Endothelial cell of umbilical vein (primary cell): ENCODE data around the gene ANAPC7. TPM values are rescaled to one million over a fixed set of nuclear protein-coding genes. Genes with fewer than 3 reads are reported as not detected.

Source experiments
- BruUV-seq: library from RNA; stranded (reverse); fragments of 400-500 nt; replicated peaks from 2 replicates; lab custom pipeline; 2021; lab: Mats Ljungman, UMichigan
- CTCF ChIA-PET: fragments of 300-600, 350-600 bp; sonication (Branson Sonifier 250); formaldehyde crosslinking; loops from one replicate; lab custom pipeline; 2021; ENCODE audit warnings: antibody characterized with exemption, inconsistent platforms; lab: Charles Lee
- POLR2A ChIA-PET: fragments of 300-600, 350-600 bp; sonication (Branson Sonifier 250); formaldehyde crosslinking; loops from one replicate; lab custom pipeline; 2021; ENCODE audit warnings: antibody characterized with exemption, inconsistent platforms; lab: Charles Lee
- DNase-seq: peaks from one replicate; pipeline ENCODE4 v3.0.0-alpha.2; 2011; ENCODE audit warnings: low read depth, low spot score
- FAIRE-seq: peaks from 2 replicates; lab custom pipeline; 2011; peaks lifted over from hg19 to GRCh38; lab: Jason Lieb, UNC
- H2AFZ ChIP-seq: 2 replicates; pipeline ENCODE4 v1.6.0; 2012; ENCODE audit warnings: low read depth, low read length, control low read depth, inconsistent platforms
- H3K27ac ChIP-seq: 2 replicates; pipeline ENCODE4 v1.5.1; 2011; ENCODE audit warnings: low read depth, mild to moderate bottlenecking, control low read depth, low read length, moderate library complexity; ENCODE audit not compliant: insufficient read depth
- H3K27me3 ChIP-seq, 2 experiments: 2 replicates each; pipeline versions ENCODE4 v1.6.0 to v1.6.1; 2011; ENCODE audit warnings: low read length in 2 of 2, mixed read lengths in 1 of 2; ENCODE audit not compliant: control insufficient read depth in 2 of 2, insufficient read depth in 2 of 2
- H3K36me3 ChIP-seq, 2 experiments: 2 replicates in 1 of 2; 3 replicates in 1 of 2; pipeline ENCODE4 v1.5.1; 2011; ENCODE audit warnings: low read length in 2 of 2, mild to moderate bottlenecking in 1 of 2, moderate library complexity in 1 of 2; ENCODE audit not compliant: control insufficient read depth in 2 of 2, insufficient read depth in 2 of 2; ENCODE audit errors: extremely low read depth in 1 of 2
- H3K4me1 ChIP-seq: 3 replicates; pipeline ENCODE4 v1.5.1; 2011; ENCODE audit warnings: mild to moderate bottlenecking, low read length; ENCODE audit not compliant: control insufficient read depth, insufficient read depth; ENCODE audit errors: extremely low read depth
- H3K4me2 ChIP-seq: 2 replicates; pipeline ENCODE4 v1.6.1; 2011; ENCODE audit warnings: low read length, control low read depth, mixed read lengths; ENCODE audit not compliant: insufficient read depth
- H3K4me3 ChIP-seq, 3 experiments: fragments of 200-600 bp in 1 of 3; sonication (generic), shearing (Covaris generic) in 1 of 3; replicated peaks in 1 of 3; 2 replicates each; pipeline ENCODE4 v1.5.1; 2011 to 2016; ENCODE audit warnings: control low read depth in 3 of 3, low read length in 3 of 3, mild to moderate bottlenecking in 2 of 3, inconsistent platforms in 1 of 3, low read depth in 1 of 3, moderate library complexity in 1 of 3; ENCODE audit not compliant: insufficient read depth in 1 of 3
- H3K79me2 ChIP-seq: 2 replicates; pipeline ENCODE4 v1.6.0; 2012; ENCODE audit warnings: low read length, inconsistent platforms; ENCODE audit not compliant: control insufficient read depth, insufficient read depth
- H3K9ac ChIP-seq: replicated peaks from 2 replicates; pipeline ENCODE3; 2011; ENCODE audit warnings: low read length, control low read depth; ENCODE audit not compliant: insufficient read depth; ENCODE audit errors: extremely low read depth
- H3K9me1 ChIP-seq: replicated peaks from 3 replicates; pipeline ENCODE4 v1.6.0; 2011; ENCODE audit warnings: mild to moderate bottlenecking, low read length; ENCODE audit not compliant: control insufficient read depth, insufficient read depth; ENCODE audit errors: extremely low read depth
- H3K9me3 ChIP-seq: replicated peaks from 2 replicates; pipeline ENCODE4 v1.5.1; 2012; ENCODE audit warnings: low read length, inconsistent platforms; ENCODE audit not compliant: control insufficient read depth, insufficient read depth
- H4K20me1 ChIP-seq: replicated peaks from 2 replicates; pipeline ENCODE3; 2011; ENCODE audit warnings: mild to moderate bottlenecking, low read length; ENCODE audit not compliant: control insufficient read depth, insufficient read depth; ENCODE audit errors: extremely low read depth
- CTCF ChIP-seq, 2 donors: IDR thresholded peaks; 1 replicate in 1 of 2; 2 replicates in 1 of 2; pipeline ENCODE4 v1.5.1; 2011; ENCODE audit warnings: low read length in 2 of 2, mild to moderate bottlenecking in 2 of 2, moderate library complexity in 2 of 2, control low read depth in 1 of 2, inconsistent platforms in 1 of 2, low read depth in 1 of 2; ENCODE audit not compliant: insufficient read depth in 1 of 2; ENCODE audit errors: extremely low read depth in 1 of 2
- EZH2 ChIP-seq: IDR thresholded peaks from 2 replicates; pipeline ENCODE4 v1.6.1; 2012; ENCODE audit warnings: borderline replicate concordance, low read depth, mild to moderate bottlenecking, moderate library complexity, low read length, inconsistent platforms; ENCODE audit not compliant: severe bottlenecking
- FOS ChIP-seq: IDR thresholded peaks from 2 replicates; pipeline ENCODE4 v1.6.1; 2011; ENCODE audit warnings: mild to moderate bottlenecking, low read length, moderate library complexity, borderline replicate concordance; ENCODE audit not compliant: insufficient read depth
- GATA2 ChIP-seq: IDR thresholded peaks from 2 replicates; pipeline ENCODE4 v1.7.0; 2011; ENCODE audit warnings: low read depth, mild to moderate bottlenecking, moderate library complexity, mixed read lengths, low read length; ENCODE audit not compliant: insufficient read length, insufficient read depth
- JUN ChIP-seq: IDR thresholded peaks from 2 replicates; pipeline ENCODE4 v1.6.1; 2011; ENCODE audit warnings: borderline replicate concordance, low read depth; ENCODE audit not compliant: insufficient read length, insufficient read depth
- MAX ChIP-seq: IDR thresholded peaks from 2 replicates; pipeline ENCODE4 v1.6.1; 2011; ENCODE audit not compliant: insufficient read depth, insufficient read length
- MYC ChIP-seq: IDR thresholded peaks from one replicate; pipeline ENCODE4 v1.6.1; 2011; ENCODE audit warnings: mild to moderate bottlenecking, low read depth, low read length
- POLR2A ChIP-seq: IDR thresholded peaks from 2 replicates; pipeline ENCODE4 v1.6.1; 2012; ENCODE audit warnings: low read depth, mild to moderate bottlenecking, control low read depth, low read length
- POLR2AphosphoS5 ChIP-seq: IDR thresholded peaks from 2 replicates; pipeline ENCODE4 v1.6.1; 2012; ENCODE audit warnings: low read depth, mild to moderate bottlenecking, control low read depth, low read length, moderate library complexity; ENCODE audit not compliant: insufficient read depth
- dilution Hi-C: fragments of 300-500 bp; cut with MboI; formaldehyde crosslinking; loops from one replicate; pipeline ENCODE4 v1.15.0; 2019; ENCODE audit warnings: low sequenced_read_pairs; ENCODE audit not compliant: extremely low pct_ligation_motif_present
- intact Hi-C: fragments of 100-400 bp; cut with micrococcal nuclease; formaldehyde crosslinking; loops from one replicate; pipeline ENCODE4 v1.10.0; 2022
- polyA plus RNA-seq, 4 experiments: library from polyadenylated mRNA; depleted of rRNA in 3 of 4; stranded (reverse) in 3 of 4; unstranded in 1 of 4; fragments of >200 nt; gene quantifications; 2 replicates each; pipeline versions ENCODE4 v1.2.1 to v1.2.3, GENCODE V29; 2011 to 2012; ENCODE audit warnings: missing spikeins in 1 of 4
- total RNA-seq: library from RNA; stranded (reverse); gene quantifications from 2 replicates; pipeline ENCODE4 v1.2.3, GENCODE V29; 2021

The ANAPC7 gene
- total and polyA plus RNA-seq, 2 donors (not counting 3 experiments of a cell fraction or from before 2014, with no cell fraction given) = 54.2 to 89.0 TPM

DNA sequence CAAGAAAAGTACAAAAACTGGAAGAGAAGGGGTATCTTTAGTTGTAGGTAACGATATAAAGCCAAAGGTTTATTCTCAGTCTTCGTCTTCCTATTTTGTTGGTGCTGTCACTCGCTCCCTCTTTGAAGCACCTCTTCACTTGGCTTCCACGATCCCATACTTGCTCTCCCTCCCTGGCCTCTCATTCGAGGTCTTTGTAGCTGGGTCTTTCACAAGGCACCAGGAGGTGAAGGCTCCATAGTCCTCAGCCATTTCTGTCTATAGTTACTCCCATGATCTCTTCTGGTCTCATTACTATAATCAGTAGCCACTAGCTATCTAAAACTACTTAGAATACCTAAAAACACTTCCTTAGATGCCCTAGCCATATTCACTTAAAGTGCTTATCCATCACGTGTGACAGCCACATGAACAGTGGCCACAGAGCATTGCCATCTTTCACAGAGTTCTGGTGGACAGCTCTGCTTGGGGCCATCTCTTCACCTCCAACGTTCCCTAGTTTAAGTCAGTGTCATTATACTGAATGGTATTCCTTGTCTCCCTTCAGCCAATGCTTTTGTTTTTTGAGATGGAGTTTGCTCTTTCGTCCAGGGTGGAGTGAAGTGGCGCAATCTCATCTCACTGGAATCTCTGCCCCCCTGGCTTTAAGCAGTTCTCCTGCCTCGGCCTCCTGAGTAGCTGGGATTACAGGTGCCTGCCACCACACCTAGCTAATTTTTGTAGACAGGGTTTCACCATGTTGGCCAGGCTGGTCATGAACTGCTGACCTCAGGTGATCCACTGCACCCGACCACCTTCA is 65.4 kb downstream of the ANAPC7 start:
- H3K4me3 ChIP-seq = no peak overlapping the region
- DNase-seq (no peak), FAIRE-seq (no peak)
- no peak overlapping the region for H3K27ac ChIP-seq
- peaks cover 9% of the 10 kb centered on the region for H3K79me2 ChIP-seq
- peaks cover 56 to 59% of the 10 kb centered on the region in 2 experiments for H3K36me3 ChIP-seq
- H3K4me2 ChIP-seq = no peak overlapping the region
- no peaks in the 10 kb centered on the region for H4K20me1 ChIP-seq
- no peaks in the 10 kb centered on the region for H3K9me1 ChIP-seq
- POLR2A ChIA-PET = no interaction called here
- no peak overlapping the region for H3K9ac ChIP-seq
- no peak for TF ChIP-seq CTCF (IDR thresholded peaks at IDR 0.05; ENCODE audit: extremely low read depth in 1 of 2, insufficient read depth in 1 of 2, low read depth in 1 of 2, low read length in 2 of 2)
- TF ChIP-seq POLR2A = no peak
- TF ChIP-seq POLR2AphosphoS5 = no peak
- CTCF ChIA-PET = interaction anchor here (0.6 to 1.0 kb wide), 2 partner anchors 51 to 114 kb away, joined by 3 read pairs; no protein-coding TSS in a partner anchor
- H3K4me1 ChIP-seq = no peaks in the 10 kb centered on the region
- BruUV-seq = no TSS peak
- H2AFZ ChIP-seq = no peak overlapping the region
- dilution Hi-C loops (no loop called here), intact Hi-C loops (loop anchor here (2.0 to 5.0 kb wide), 2 partner anchors 57 to 236 kb away; partner anchors contain the start of gene ATP2A2)
- no peaks in the 10 kb centered on the region for H3K27me3 ChIP-seq
- no peaks in the 10 kb centered on the region for H3K9me3 ChIP-seq

DNA sequence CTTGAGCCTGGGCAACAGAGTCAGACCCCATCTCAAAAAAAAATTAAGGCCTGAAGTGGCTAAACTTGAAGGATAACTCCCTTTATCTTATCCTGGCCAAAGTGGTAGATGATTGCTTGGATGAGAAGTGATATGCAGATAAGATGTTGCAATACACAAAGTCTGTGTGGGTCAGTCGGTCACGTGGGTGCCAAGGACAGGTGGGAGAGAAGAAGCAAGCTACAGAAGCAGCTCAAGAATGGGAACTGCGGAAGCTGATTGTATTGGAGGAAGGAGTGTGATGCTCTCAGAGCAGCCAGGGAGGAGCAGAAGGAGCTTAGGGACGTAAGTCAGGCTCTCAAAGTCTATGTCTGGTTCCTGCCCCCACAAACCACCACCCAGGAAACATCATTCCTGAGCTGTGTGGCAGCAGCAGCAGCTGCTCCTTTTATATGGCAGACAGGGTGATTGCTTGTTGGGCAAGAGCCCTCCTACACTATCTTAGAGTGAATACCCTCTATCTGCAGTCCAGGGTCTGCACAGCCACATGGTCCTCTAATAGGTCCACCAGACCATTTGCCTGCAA is 67.9 kb downstream of the ANAPC7 start:
- no peak for TF ChIP-seq MYC
- TF ChIP-seq MAX = no peak
- TF ChIP-seq EZH2 = no peak
- no peak for TF ChIP-seq CTCF (IDR thresholded peaks at IDR 0.05; ENCODE audit: extremely low read depth in 1 of 2, insufficient read depth in 1 of 2, low read depth in 1 of 2, low read length in 2 of 2)
- TF ChIP-seq JUN = no peak
- TF ChIP-seq FOS = no peak
- no peak for TF ChIP-seq GATA2
- no peak for TF ChIP-seq POLR2A
- TF ChIP-seq POLR2AphosphoS5 = no peak
- Histone ChIP-seq H3K9me3 (no peaks in the 10 kb centered on the region), H3K4me2 (no peak overlapping the region), H3K79me2 (peaks cover 30% of the 10 kb centered on the region), H3K27me3 (no peaks in the 10 kb centered on the region), H3K27ac (no peak overlapping the region), H2AFZ (no peak overlapping the region), H3K4me1 (no peaks in the 10 kb centered on the region), H3K4me3 (no peak overlapping the region), H4K20me1 (no peaks in the 10 kb centered on the region), H3K9ac (no peak overlapping the region), H3K9me1 (no peaks in the 10 kb centered on the region), H3K36me3 (peaks cover 50 to 53% of the 10 kb centered on the region in 2 experiments)
- BruUV-seq = no TSS peak
- dilution Hi-C loops (no loop called here), intact Hi-C loops (loop anchor here (5.0 kb wide), 1 partner anchor 233 kb away; no protein-coding TSS in a partner anchor)
- ChIA-PET POLR2A (no interaction called here), CTCF (no interaction called here)
- DNase-seq (no peak), FAIRE-seq (no peak)
